Activated T-cell treated with anti-CD3 and anti-CD28 coated beads for 24 hours (primary cell): ENCODE measurements around the gene FKBP11.
"Not testable (repeated sequence)": the region's sequence is repeated elsewhere in the genome, so short reads cannot be mapped to it uniquely, and the experiment has no call there.

Experiments
- DNase-seq: peaks from one replicate; pipeline ENCODE4 v3.0.0-alpha.2; 2020; ENCODE audit warnings: low read depth

The FKBP11 gene

GRCh38 chr12:48903982-48904411, 21.3 kb downstream of the FKBP11 start:
- DNase-seq: peak; percentile 77

GRCh38 chr12:48903363-48903981, 21.8 kb downstream of the FKBP11 start:
- no peak for DNase-seq

- DNase-seq: no peak
Measured at GRCh38 chr12:48901278-48901677, 24.0 kb downstream of the FKBP11 start.

- no peak for DNase-seq
Measured at GRCh38 chr12:48899651-48900050, 25.6 kb downstream of the FKBP11 start.

GRCh38 chr12:48894271-48894670, 31.0 kb downstream of the FKBP11 start:
- DNase-seq: no peak

- DNase-seq: peak; percentile 59
Measured at GRCh38 chr12:48890657-48891418, 34.5 kb downstream of the FKBP11 start.

GRCh38 chr12:48889679-48890078, 35.6 kb downstream of the FKBP11 start:
- no peak for DNase-seq

GRCh38 chr12:48883305-48884161, 41.8 kb downstream of the FKBP11 start:
- DNase-seq: no peak

GRCh38 chr12:48882972-48883304, 42.4 kb downstream of the FKBP11 start:
- DNase-seq: no peak

- no peak for DNase-seq
Measured at GRCh38 chr12:48882315-48882687, 43.0 kb downstream of the FKBP11 start.

- no peak for DNase-seq
Measured at GRCh38 chr12:48881686-48882314, 43.5 kb downstream of the FKBP11 start.

GRCh38 chr12:48880647-48881046, 44.6 kb downstream of the FKBP11 start:
- no peak for DNase-seq

- DNase-seq: no peak
Measured at GRCh38 chr12:48878548-48878947, 46.7 kb downstream of the FKBP11 start.

GRCh38 chr12:48875944-48876515, 49.3 kb downstream of the FKBP11 start:
- no peak for DNase-seq

GRCh38 chr12:48873534-48873933, 51.8 kb downstream of the FKBP11 start:
- not testable (repeated sequence) for DNase-seq

GRCh38 chr12:48873096-48873495, 52.2 kb downstream of the FKBP11 start:
- no peak for DNase-seq
